HepG2 (cell line): ENCODE measurements around the gene GRK5. TPM values are rescaled to one million over a fixed set of nuclear protein-coding genes. Genes with fewer than 3 reads are reported as not detected.
A peak's percentile ranks its signal among the peaks of the same experiment; 100 is the strongest.

Source experiments
- ARNT2 ChIP-seq: sonication (generic); formaldehyde crosslinking; IDR thresholded peaks from 2 replicates; pipeline ENCODE4 v1.8.0; 2022; ENCODE audit warnings: mild to moderate bottlenecking, low read depth, missing genetic modification reagents, moderate library complexity
- ATF7 ChIP-seq, 2 experiments: fragments of 450-650 bp in 1 of 2; sonication (generic) in 1 of 2; formaldehyde crosslinking in 1 of 2; IDR thresholded peaks; 2 replicates each; pipeline versions ENCODE4 v1.4.0 to v1.6.1; 2016 to 2020; ENCODE audit warnings: antibody characterized with exemption in 1 of 2, mild to moderate bottlenecking in 1 of 2, missing genetic modification reagents in 1 of 2
- ETV5 ChIP-seq: IDR thresholded peaks from 2 replicates; pipeline ENCODE4 v1.6.1; 2018; ENCODE audit warnings: missing biosample characterization, missing genetic modification reagents, inconsistent platforms, borderline replicate concordance
- FOSL1 ChIP-seq: sonication (generic); formaldehyde crosslinking; IDR thresholded peaks from 2 replicates; pipeline ENCODE4 v1.9.0; 2021; ENCODE audit warnings: missing genetic modification reagents, borderline replicate concordance
- GATAD1 ChIP-seq: IDR thresholded peaks from 2 replicates; pipeline ENCODE4 v1.6.1; 2016; ENCODE audit warnings: missing genetic modification reagents, missing compliant biosample characterization
- GZF1 ChIP-seq: sonication (generic); formaldehyde crosslinking; IDR thresholded peaks from 2 replicates; pipeline ENCODE4 v1.5.1; 2020; ENCODE audit warnings: mild to moderate bottlenecking, missing genetic modification reagents
- HCFC1 ChIP-seq: fragments of 150-350 bp; IDR thresholded peaks from 2 replicates; pipeline ENCODE4 v1.6.1; 2014; ENCODE audit warnings: low read depth, low read length
- HMGA1 ChIP-seq: sonication (generic); formaldehyde crosslinking; conservative IDR thresholded peaks from 2 replicates; pipeline ENCODE4 v1.4.0; 2020; ENCODE audit warnings: missing genetic modification reagents
- JUND ChIP-seq: sonication (generic); formaldehyde crosslinking; IDR thresholded peaks from 2 replicates; pipeline ENCODE4 v1.8.0; 2022; ENCODE audit warnings: mild to moderate bottlenecking, missing genetic modification reagents
- KAT8 ChIP-seq: IDR thresholded peaks from 2 replicates; pipeline ENCODE4 v1.6.1; 2016; ENCODE audit warnings: missing genetic modification reagents, missing compliant biosample characterization
- KDM3A ChIP-seq: IDR thresholded peaks from 2 replicates; pipeline ENCODE4 v1.6.1; 2018; ENCODE audit warnings: low read depth, missing compliant biosample characterization
- NCOA1 ChIP-seq: sonication (generic); formaldehyde crosslinking; IDR thresholded peaks from 2 replicates; pipeline ENCODE4 v1.9.0; 2021; ENCODE audit warnings: missing genetic modification reagents
- POLR2A ChIP-seq, 2 experiments: IDR thresholded peaks; 2 replicates each; pipeline ENCODE4 v1.6.1; 2011; ENCODE audit warnings: low read depth in 2 of 2, low read length in 2 of 2, mild to moderate bottlenecking in 1 of 2, moderate library complexity in 1 of 2; ENCODE audit not compliant: insufficient read depth in 1 of 2
- SOX13 ChIP-seq, 3 experiments: fragments of 450-650 bp in 1 of 3; sonication (generic) in 1 of 3; formaldehyde crosslinking in 1 of 3; IDR thresholded peaks in 2 of 3; conservative IDR thresholded peaks in 1 of 3; 2 replicates each; pipeline versions ENCODE4 v1.5.0 to v1.6.1; 2016 to 2020; ENCODE audit warnings: antibody characterized with exemption in 1 of 3, mild to moderate bottlenecking in 1 of 3, missing compliant biosample characterization in 1 of 3, missing genetic modification reagents in 1 of 3, moderate library complexity in 1 of 3
- TBL1XR1 ChIP-seq: fragments of 150-350 bp; IDR thresholded peaks from 2 replicates; pipeline ENCODE4 v1.6.1; 2014; ENCODE audit warnings: borderline replicate concordance, low read length; ENCODE audit not compliant: partially characterized antibody
- TGIF2 ChIP-seq: IDR thresholded peaks from 2 replicates; pipeline ENCODE4 v1.6.1; 2016; ENCODE audit warnings: control low read depth, missing compliant biosample characterization
- ZFY ChIP-seq: sonication (generic); formaldehyde crosslinking; IDR thresholded peaks from 2 replicates; pipeline ENCODE4 v1.4.0; 2020; ENCODE audit warnings: missing genetic modification reagents
- ZNF20 ChIP-seq: sonication (generic); formaldehyde crosslinking; IDR thresholded peaks from 2 replicates; pipeline ENCODE4 v1.4.0; 2020; ENCODE audit warnings: mild to moderate bottlenecking, moderate library complexity, missing genetic modification reagents
- ZNF205 ChIP-seq: IDR thresholded peaks from 2 replicates; pipeline ENCODE4 v1.6.1; 2018; ENCODE audit warnings: missing biosample characterization, missing genetic modification reagents
- ZNF274 ChIP-seq: sonication (generic); formaldehyde crosslinking; IDR thresholded peaks from 2 replicates; pipeline ENCODE4 v1.5.1; 2020; ENCODE audit warnings: mild to moderate bottlenecking, missing genetic modification reagents
- ZNF317 ChIP-seq: sonication (generic); formaldehyde crosslinking; IDR thresholded peaks from 2 replicates; pipeline ENCODE4 v1.5.0; 2020; ENCODE audit warnings: mild to moderate bottlenecking, missing genetic modification reagents
- ZNF331 ChIP-seq: sonication (generic); formaldehyde crosslinking; IDR thresholded peaks from 2 replicates; pipeline ENCODE4 v1.4.0; 2020; ENCODE audit warnings: missing genetic modification reagents
- ZNF430 ChIP-seq: sonication (generic); formaldehyde crosslinking; IDR thresholded peaks from 2 replicates; pipeline ENCODE4 v1.9.0; 2021; ENCODE audit warnings: mild to moderate bottlenecking, missing genetic modification reagents
- ZNF501 ChIP-seq: sonication (generic); formaldehyde crosslinking; IDR thresholded peaks from 2 replicates; pipeline ENCODE4 v1.5.1; 2020; ENCODE audit warnings: mild to moderate bottlenecking, moderate library complexity, missing genetic modification reagents
- polyA plus RNA-seq, 8 experiments: library from polyadenylated mRNA; depleted of rRNA in 3 of 8; stranded (reverse) in 7 of 8; unstranded in 1 of 8; fragments of >200 nt; fragmentation: Illumina TruSeq in 4 of 8; extraction: Trizol in 4 of 8; gene quantifications; 2 replicates each; pipeline versions ENCODE4 v1.2.1 to v1.2.3, GENCODE V29; 2011 to 2016; ENCODE audit warnings: low read depth in 4 of 8, missing spikeins in 1 of 8, mixed read lengths in 1 of 8; ENCODE audit not compliant: insufficient read depth in 1 of 8
- total RNA-seq, 5 experiments: library from RNA; depleted of rRNA; stranded (reverse); fragments of >200 nt; fragmentation: Illumina TruSeq; extraction: Trizol; gene quantifications; 2 replicates each; pipeline ENCODE4 v1.2.3, GENCODE V29; 2016; ENCODE audit warnings: low read depth in 1 of 5
- TF ChIP-seq, protein P1 (sequence below): IDR thresholded peaks from 2 replicates; pipeline ENCODE4 v1.6.1; 2016; ENCODE audit warnings: low read depth, missing genetic modification reagents, missing compliant biosample characterization
- TF ChIP-seq, protein P2 (sequence below): sonication (generic); formaldehyde crosslinking; IDR thresholded peaks from 2 replicates; pipeline ENCODE4 v1.4.0; 2020; ENCODE audit warnings: missing genetic modification reagents

The GRK5 gene
- total and polyA plus RNA-seq, 2 of the 13 experiments (the other 11 are each of a cell fraction or from before 2014, with no cell fraction given): 10.4 to 12.6 TPM

GRCh38 chr10:119409906-119410305, 202.5 kb downstream of the GRK5 start (continued):
- peak; percentile 50; the same call in 1 of the 2 replicates for TF ChIP-seq ZFY (CRISPR knock-in tag)
- 0 out of 2 replicates have a peak, but pooled peaks have one; percentile 50 for TF ChIP-seq KDM3A (CRISPR knock-in tag)
- TF ChIP-seq POLR2A (IDR thresholded peaks at IDR 0.05; ENCODE audit: insufficient read depth in 1 of 2, low read depth in 2 of 2, low read length in 2 of 2): peak in 1 of 2 experiments; percentile 55; a peak in 2 of 4 replicates
- peak; percentile 75; the same call in 1 of the 2 replicates for TF ChIP-seq TGIF2 (CRISPR knock-in tag)
- TF ChIP-seq ARNT2 (CRISPR knock-in tag): 0 out of 2 replicates have a peak, but pooled peaks have one; percentile 44
- TF ChIP-seq FOSL1 (CRISPR knock-in tag): peak; percentile 67; the same call in 1 of the 2 replicates
- peak; percentile 22; the same call in 1 of the 2 replicates for TF ChIP-seq GATAD1 (CRISPR knock-in tag)
- TF ChIP-seq KAT8: peak; percentile 69; the same call in 1 of the 2 replicates
- no peak for TF ChIP-seq ZNF20 (CRISPR knock-in tag)
- TF ChIP-seq ETV5 (CRISPR knock-in tag): peak; percentile 93
- TF ChIP-seq ZNF317: peak; percentile 61; the same call in 1 of the 2 replicates
- TF ChIP-seq JUND (CRISPR knock-in tag): peak; percentile 89
- 0 out of 2 replicates have a peak, but pooled peaks have one; percentile 33 for TF ChIP-seq ZNF274 (CRISPR knock-in tag)
- TF ChIP-seq ZNF205 (CRISPR knock-in tag): 0 out of 2 replicates have a peak, but pooled peaks have one; percentile 20
- TF ChIP-seq ATF7 (IDR thresholded peaks at IDR 0.05): no peak
- peak; percentile 94 for TF ChIP-seq ATF7 (CRISPR knock-in tag; IDR thresholded peaks at IDR 0.05)
- TF ChIP-seq ZNF331: peak; percentile 53; the same call in 1 of the 2 replicates
- TF ChIP-seq, protein P1, sequence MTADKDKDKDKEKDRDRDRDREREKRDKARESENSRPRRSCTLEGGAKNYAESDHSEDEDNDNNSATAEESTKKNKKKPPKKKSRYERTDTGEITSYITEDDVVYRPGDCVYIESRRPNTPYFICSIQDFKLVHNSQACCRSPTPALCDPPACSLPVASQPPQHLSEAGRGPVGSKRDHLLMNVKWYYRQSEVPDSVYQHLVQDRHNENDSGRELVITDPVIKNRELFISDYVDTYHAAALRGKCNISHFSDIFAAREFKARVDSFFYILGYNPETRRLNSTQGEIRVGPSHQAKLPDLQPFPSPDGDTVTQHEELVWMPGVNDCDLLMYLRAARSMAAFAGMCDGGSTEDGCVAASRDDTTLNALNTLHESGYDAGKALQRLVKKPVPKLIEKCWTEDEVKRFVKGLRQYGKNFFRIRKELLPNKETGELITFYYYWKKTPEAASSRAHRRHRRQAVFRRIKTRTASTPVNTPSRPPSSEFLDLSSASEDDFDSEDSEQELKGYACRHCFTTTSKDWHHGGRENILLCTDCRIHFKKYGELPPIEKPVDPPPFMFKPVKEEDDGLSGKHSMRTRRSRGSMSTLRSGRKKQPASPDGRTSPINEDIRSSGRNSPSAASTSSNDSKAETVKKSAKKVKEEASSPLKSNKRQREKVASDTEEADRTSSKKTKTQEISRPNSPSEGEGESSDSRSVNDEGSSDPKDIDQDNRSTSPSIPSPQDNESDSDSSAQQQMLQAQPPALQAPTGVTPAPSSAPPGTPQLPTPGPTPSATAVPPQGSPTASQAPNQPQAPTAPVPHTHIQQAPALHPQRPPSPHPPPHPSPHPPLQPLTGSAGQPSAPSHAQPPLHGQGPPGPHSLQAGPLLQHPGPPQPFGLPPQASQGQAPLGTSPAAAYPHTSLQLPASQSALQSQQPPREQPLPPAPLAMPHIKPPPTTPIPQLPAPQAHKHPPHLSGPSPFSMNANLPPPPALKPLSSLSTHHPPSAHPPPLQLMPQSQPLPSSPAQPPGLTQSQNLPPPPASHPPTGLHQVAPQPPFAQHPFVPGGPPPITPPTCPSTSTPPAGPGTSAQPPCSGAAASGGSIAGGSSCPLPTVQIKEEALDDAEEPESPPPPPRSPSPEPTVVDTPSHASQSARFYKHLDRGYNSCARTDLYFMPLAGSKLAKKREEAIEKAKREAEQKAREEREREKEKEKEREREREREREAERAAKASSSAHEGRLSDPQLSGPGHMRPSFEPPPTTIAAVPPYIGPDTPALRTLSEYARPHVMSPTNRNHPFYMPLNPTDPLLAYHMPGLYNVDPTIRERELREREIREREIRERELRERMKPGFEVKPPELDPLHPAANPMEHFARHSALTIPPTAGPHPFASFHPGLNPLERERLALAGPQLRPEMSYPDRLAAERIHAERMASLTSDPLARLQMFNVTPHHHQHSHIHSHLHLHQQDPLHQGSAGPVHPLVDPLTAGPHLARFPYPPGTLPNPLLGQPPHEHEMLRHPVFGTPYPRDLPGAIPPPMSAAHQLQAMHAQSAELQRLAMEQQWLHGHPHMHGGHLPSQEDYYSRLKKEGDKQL (CRISPR knock-in tag): peak; percentile 71
- TF ChIP-seq ZNF430 (CRISPR knock-in tag): peak; percentile 31; the same call in 1 of the 2 replicates
- TF ChIP-seq GZF1 (CRISPR knock-in tag): 0 out of 2 replicates have a peak, but pooled peaks have one; percentile 16
- no peak for TF ChIP-seq SOX13 (IDR thresholded peaks at IDR 0.05)
- peak in 1 of 2 experiments; percentile 67; a peak in 1 of 4 replicates for TF ChIP-seq SOX13 (CRISPR knock-in tag; conservative IDR thresholded peaks at IDR 0.05 in 1 of 2, IDR thresholded peaks at IDR 0.05 in 1 of 2)
- TF ChIP-seq ZNF501 (CRISPR knock-in tag): peak; percentile 58
- no peak for TF ChIP-seq NCOA1 (CRISPR knock-in tag)
- TF ChIP-seq HMGA1: no peak
- no peak for TF ChIP-seq TBL1XR1
- TF ChIP-seq, protein P2, sequence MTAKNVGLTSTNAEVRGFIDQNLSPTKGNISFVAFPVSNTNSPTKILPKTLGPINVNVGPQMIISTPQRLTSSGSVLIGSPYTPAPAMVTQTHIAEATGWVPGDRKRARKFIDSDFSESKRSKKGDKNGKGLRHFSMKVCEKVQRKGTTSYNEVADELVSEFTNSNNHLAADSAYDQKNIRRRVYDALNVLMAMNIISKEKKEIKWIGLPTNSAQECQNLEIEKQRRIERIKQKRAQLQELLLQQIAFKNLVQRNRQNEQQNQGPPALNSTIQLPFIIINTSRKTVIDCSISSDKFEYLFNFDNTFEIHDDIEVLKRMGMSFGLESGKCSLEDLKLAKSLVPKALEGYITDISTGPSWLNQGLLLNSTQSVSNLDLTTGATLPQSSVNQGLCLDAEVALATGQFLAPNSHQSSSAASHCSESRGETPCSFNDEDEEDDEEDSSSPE (CRISPR knock-in tag): peak; percentile 51
- TF ChIP-seq HCFC1: no peak
